HEK293T (cell line): Measurements from ENCODE around the gene ZFYVE27.

ENCODE experiments used
- ARNT ChIP-seq: fragments of 450-650 bp; IDR thresholded peaks from 2 replicates; pipeline ENCODE4 v1.6.1; 2017; ENCODE audit warnings: mild to moderate bottlenecking
- BHLHE40 ChIP-seq: fragments of 450-650 bp; IDR thresholded peaks from 2 replicates; pipeline ENCODE4 v1.6.1; 2016; ENCODE audit warnings: mild to moderate bottlenecking, moderate library complexity, borderline replicate concordance
- CTBP1 ChIP-seq: fragments of 450-650 bp; IDR thresholded peaks from 2 replicates; pipeline ENCODE4 v1.6.1; 2016; ENCODE audit warnings: borderline replicate concordance
- ELF4 ChIP-seq: fragments of 450-650 bp; IDR thresholded peaks from 2 replicates; pipeline ENCODE4 v1.6.1; 2017; ENCODE audit warnings: antibody characterized with exemption
- FOXA1 ChIP-seq: fragments of 450-650 bp; IDR thresholded peaks from 2 replicates; pipeline ENCODE4 v1.6.1; 2016; ENCODE audit warnings: mild to moderate bottlenecking
- FOXK2 ChIP-seq: fragments of 450-650 bp; IDR thresholded peaks from 2 replicates; pipeline ENCODE4 v1.6.1; 2016; ENCODE audit warnings: mild to moderate bottlenecking
- FOXM1 ChIP-seq: fragments of 450-650 bp; IDR thresholded peaks from 2 replicates; pipeline ENCODE4 v1.6.1; 2017; ENCODE audit warnings: mild to moderate bottlenecking, borderline replicate concordance
- L3MBTL2 ChIP-seq: fragments of 450-650 bp; conservative IDR thresholded peaks from 2 replicates; pipeline ENCODE4 v1.6.1; 2016; ENCODE audit warnings: mild to moderate bottlenecking
- NFRKB ChIP-seq: fragments of 450-650 bp; IDR thresholded peaks from 2 replicates; pipeline ENCODE4 v1.6.1; 2016; ENCODE audit warnings: mild to moderate bottlenecking, moderate library complexity
- SP1 ChIP-seq: fragments of 450-650 bp; IDR thresholded peaks from 2 replicates; pipeline ENCODE4 v1.6.1; 2017
- SUZ12 ChIP-seq: fragments of 450-650 bp; IDR thresholded peaks from 2 replicates; pipeline ENCODE4 v1.6.1; 2016; ENCODE audit warnings: mild to moderate bottlenecking
- TARDBP ChIP-seq: fragments of 450-650 bp; IDR thresholded peaks from 2 replicates; pipeline ENCODE4 v1.6.1; 2016
- ZNF384 ChIP-seq: fragments of 450-650 bp; IDR thresholded peaks from 2 replicates; pipeline ENCODE4 v1.6.1; 2016
- TF ChIP-seq, protein P1 (sequence below): fragments of 450-650 bp; IDR thresholded peaks from 2 replicates; pipeline ENCODE4 v1.6.1; 2016

GRCh38 chr10:97707134-97707861, 29.6 kb upstream of the ZFYVE27 start:
- TF ChIP-seq BHLHE40, result no peak
- no peak for TF ChIP-seq FOXK2
- TF ChIP-seq TARDBP, result no peak
- no peak for TF ChIP-seq NFRKB
- TF ChIP-seq ARNT, result no peak
- TF ChIP-seq ELF4, result no peak
- no peak for TF ChIP-seq SP1
- no peak for TF ChIP-seq SUZ12
- TF ChIP-seq, protein P1, sequence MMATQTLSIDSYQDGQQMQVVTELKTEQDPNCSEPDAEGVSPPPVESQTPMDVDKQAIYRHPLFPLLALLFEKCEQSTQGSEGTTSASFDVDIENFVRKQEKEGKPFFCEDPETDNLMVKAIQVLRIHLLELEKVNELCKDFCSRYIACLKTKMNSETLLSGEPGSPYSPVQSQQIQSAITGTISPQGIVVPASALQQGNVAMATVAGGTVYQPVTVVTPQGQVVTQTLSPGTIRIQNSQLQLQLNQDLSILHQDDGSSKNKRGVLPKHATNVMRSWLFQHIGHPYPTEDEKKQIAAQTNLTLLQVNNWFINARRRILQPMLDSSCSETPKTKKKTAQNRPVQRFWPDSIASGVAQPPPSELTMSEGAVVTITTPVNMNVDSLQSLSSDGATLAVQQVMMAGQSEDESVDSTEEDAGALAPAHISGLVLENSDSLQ, result no peak
- no peak for TF ChIP-seq FOXA1
- no peak for TF ChIP-seq FOXM1
- no peak for TF ChIP-seq L3MBTL2
- no peak for TF ChIP-seq CTBP1
- TF ChIP-seq ZNF384, result no peak
